Osteoblast (primary cell): ENCODE results near the gene PRSS33. TPM values are rescaled to one million over a fixed set of nuclear protein-coding genes. Genes with fewer than 3 reads are reported as not detected.

ENCODE experiments used
- DNase-seq: peaks from one replicate; pipeline ENCODE4 v3.0.0; 2011; ENCODE audit warnings: low spot score, mixed read lengths; ENCODE audit not compliant: insufficient read length; ENCODE audit errors: missing footprints
- H2AFZ ChIP-seq: 2 replicates; pipeline ENCODE4 v1.6.0; 2011; ENCODE audit warnings: mild to moderate bottlenecking, low read length
- H3K27ac ChIP-seq: 2 replicates; pipeline ENCODE4 v1.5.1; 2011; ENCODE audit warnings: mild to moderate bottlenecking, low read depth, low read length, moderate library complexity
- H3K27me3 ChIP-seq: 2 replicates; pipeline ENCODE4 v1.6.0; 2012; ENCODE audit warnings: mild to moderate bottlenecking, control low read depth, inconsistent platforms, low read length, moderate library complexity; ENCODE audit not compliant: insufficient read depth
- H3K36me3 ChIP-seq: 2 replicates; pipeline ENCODE4 v1.5.1; 2011; ENCODE audit warnings: mild to moderate bottlenecking, low read length, control low read depth, moderate library complexity; ENCODE audit not compliant: insufficient read depth
- H3K4me1 ChIP-seq: 2 replicates; pipeline ENCODE4 v1.5.1; 2011; ENCODE audit warnings: mild to moderate bottlenecking, low read length, control low read depth, moderate library complexity; ENCODE audit not compliant: insufficient read depth
- H3K4me2 ChIP-seq: 2 replicates; pipeline ENCODE4 v1.6.0; 2011; ENCODE audit warnings: mild to moderate bottlenecking, low read length; ENCODE audit not compliant: insufficient read depth
- H3K4me3 ChIP-seq: fragments of 200-600 bp; sonication (generic); 3 replicates; pipeline ENCODE4 v1.5.1; 2012; ENCODE audit warnings: mild to moderate bottlenecking, low read length, inconsistent platforms; ENCODE audit not compliant: insufficient read depth
- H3K79me2 ChIP-seq: 2 replicates; pipeline ENCODE4 v1.6.0; 2012; ENCODE audit warnings: mild to moderate bottlenecking, low read length, control low read depth, inconsistent platforms; ENCODE audit not compliant: insufficient read depth
- H3K9me3 ChIP-seq: 2 replicates; pipeline ENCODE4 v1.5.1; 2011; ENCODE audit warnings: low read depth, low read length, control low read depth
- H4K20me1 ChIP-seq: 2 replicates; pipeline ENCODE4 v1.6.0; 2012; ENCODE audit warnings: mild to moderate bottlenecking, low read length, control low read depth; ENCODE audit not compliant: insufficient read depth
- CTCF ChIP-seq: IDR thresholded peaks from 2 replicates; pipeline ENCODE4 v1.5.1; 2011; ENCODE audit warnings: mild to moderate bottlenecking, low read depth, low read length, moderate library complexity; ENCODE audit errors: extremely low read depth
- total RNA-seq: library from RNA; depleted of rRNA; stranded (reverse); fragments of >200 nt; gene quantifications from 2 replicates; pipeline ENCODE4 v1.2.3, GENCODE V29; 2012

Gene PRSS33
- total RNA-seq, 1 donor: not detected

- no peak for TF ChIP-seq CTCF
- DNase-seq: peak; percentile 22
- Histone ChIP-seq H3K27me3 (peaks cover 13% of the 10 kb centered on the region), H3K9me3 (peaks cover 6% of the 10 kb centered on the region), H3K4me3 (no peak overlapping the region), H3K4me2 (no peak overlapping the region), H3K36me3 (no peaks in the 10 kb centered on the region), H3K27ac (no peak overlapping the region), H3K4me1 (no peaks in the 10 kb centered on the region), H3K79me2 (no peaks in the 10 kb centered on the region), H4K20me1 (no peaks in the 10 kb centered on the region), H2AFZ (no peak overlapping the region)
Observed at GRCh38 chr16:2804728-2805127, 17.4 kb upstream of the PRSS33 start.

- Histone ChIP-seq H3K4me2 (no peak overlapping the region), H3K79me2 (no peaks in the 10 kb centered on the region), H3K36me3 (no peaks in the 10 kb centered on the region), H2AFZ (no peak overlapping the region), H4K20me1 (no peaks in the 10 kb centered on the region), H3K4me3 (no peak overlapping the region), H3K9me3 (peaks cover 6% of the 10 kb centered on the region), H3K27me3 (peaks cover 13% of the 10 kb centered on the region), H3K27ac (no peak overlapping the region), H3K4me1 (no peaks in the 10 kb centered on the region)
- no peak for TF ChIP-seq CTCF
- DNase-seq: peak; percentile 58
Observed at GRCh38 chr16:2803545-2804195, 16.3 kb upstream of the PRSS33 start.

GRCh38 chr16:2799859-2800226 lies 12.5 kb upstream of the PRSS33 start:
- no peak overlapping the region for H2AFZ ChIP-seq
- peaks cover 6% of the 10 kb centered on the region for H3K9me3 ChIP-seq
- no peaks in the 10 kb centered on the region for H3K36me3 ChIP-seq
- no peak overlapping the region for H3K4me2 ChIP-seq
- H3K4me1 ChIP-seq: no peaks in the 10 kb centered on the region
- H3K27ac ChIP-seq: no peak overlapping the region
- no peaks in the 10 kb centered on the region for H4K20me1 ChIP-seq
- TF ChIP-seq CTCF: no peak
- DNase-seq: peak; percentile 32
- H3K4me3 ChIP-seq: no peak overlapping the region
- no peaks in the 10 kb centered on the region for H3K79me2 ChIP-seq
- H3K27me3 ChIP-seq: peaks cover 12% of the 10 kb centered on the region

- Histone ChIP-seq H3K9me3 (peaks cover 6% of the 10 kb centered on the region), H3K4me3 (no peak overlapping the region), H3K4me1 (no peaks in the 10 kb centered on the region), H3K4me2 (no peak overlapping the region), H3K79me2 (no peaks in the 10 kb centered on the region), H2AFZ (no peak overlapping the region), H3K27ac (no peak overlapping the region), H3K27me3 (peaks cover 17% of the 10 kb centered on the region), H4K20me1 (no peaks in the 10 kb centered on the region), H3K36me3 (no peaks in the 10 kb centered on the region)
- no peak for TF ChIP-seq CTCF
- DNase-seq: peak; percentile 57
Observed at GRCh38 chr16:2799205-2799858, 12.0 kb upstream of the PRSS33 start.
